ENCODE results near the gene ZBTB4.

ZBTB4 gene

DNA sequence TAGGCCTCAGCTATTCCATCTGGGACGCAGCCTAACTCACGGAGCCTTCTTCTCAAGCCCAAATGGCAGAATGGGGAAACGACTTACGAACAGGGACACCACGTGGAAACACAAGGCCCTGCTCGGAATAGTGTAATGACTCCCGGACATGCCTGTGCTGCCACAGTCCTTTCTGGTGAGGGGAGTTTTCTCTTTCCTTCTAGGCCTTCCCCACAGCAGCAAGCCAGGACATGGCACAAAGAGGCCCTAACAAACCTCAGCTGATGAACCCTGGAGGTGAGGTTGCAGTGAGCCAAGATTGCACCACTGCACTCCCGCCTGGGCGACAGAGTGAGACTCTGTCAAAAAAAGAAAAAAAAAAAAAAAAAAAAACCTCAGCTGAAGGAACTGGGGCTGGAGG lies 15.3 kb downstream of the ZBTB4 start:
- no peaks in the 10 kb centered on the region for H3K4me1 ChIP-seq (ENCODE audit: control insufficient read depth, insufficient read depth, low read length, poor library complexity, severe bottlenecking)
- no peaks in the 10 kb centered on the region for H3K27me3 ChIP-seq (replicated peaks; ENCODE audit: control insufficient read depth, insufficient read depth, low read length, poor library complexity, severe bottlenecking)
- H3K4me3 ChIP-seq (ENCODE audit: insufficient read depth, low read depth, low read length, poor library complexity, severe bottlenecking), result no peak overlapping the region
- no peaks in the 10 kb centered on the region for H3K9me3 ChIP-seq (ENCODE audit: control insufficient read depth, low read length)
- no peak overlapping the region for H3K27ac ChIP-seq (ENCODE audit: insufficient read depth, low read length, poor library complexity, severe bottlenecking)
- peaks cover 38% of the 10 kb centered on the region for H3K36me3 ChIP-seq (ENCODE audit: control insufficient read depth, insufficient read depth, low read length)
- DNase-seq, result no peak

DNA sequence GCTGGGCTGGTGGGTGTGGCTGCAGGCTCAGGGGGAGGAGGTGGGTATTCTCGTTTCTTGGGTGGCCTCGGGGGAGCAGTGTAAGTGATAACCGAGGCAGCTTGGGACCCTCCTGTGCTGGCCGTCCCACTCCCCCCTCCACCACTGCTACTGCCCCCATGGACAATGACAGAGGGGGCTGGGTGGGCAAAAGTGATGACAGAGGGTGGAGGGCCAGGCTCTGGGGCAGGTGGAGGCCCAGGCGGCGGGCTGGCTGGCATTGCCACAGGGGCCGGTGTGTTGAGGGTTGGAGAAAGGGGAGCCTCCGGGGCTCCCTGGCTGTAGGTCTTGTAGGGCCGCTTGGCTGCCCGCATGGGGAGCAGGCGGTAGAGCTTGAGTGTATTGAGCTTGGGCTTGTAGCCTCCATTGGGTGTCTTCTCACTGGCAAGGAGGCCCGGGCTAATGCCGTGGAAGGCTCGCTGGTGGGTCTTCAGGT lies 16.0 kb downstream of the ZBTB4 start:
- no peaks in the 10 kb centered on the region for H3K4me1 ChIP-seq (ENCODE audit: control insufficient read depth, insufficient read depth, low read length, poor library complexity, severe bottlenecking)
- H3K9me3 ChIP-seq (ENCODE audit: control insufficient read depth, low read length), result no peaks in the 10 kb centered on the region
- H3K27ac ChIP-seq (ENCODE audit: insufficient read depth, low read length, poor library complexity, severe bottlenecking), result no peak overlapping the region
- H3K36me3 ChIP-seq (ENCODE audit: control insufficient read depth, insufficient read depth, low read length), result peaks cover 38% of the 10 kb centered on the region
- DNase-seq, result no peak
- H3K4me3 ChIP-seq (ENCODE audit: insufficient read depth, low read depth, low read length, poor library complexity, severe bottlenecking), result no peak overlapping the region
- no peaks in the 10 kb centered on the region for H3K27me3 ChIP-seq (replicated peaks; ENCODE audit: control insufficient read depth, insufficient read depth, low read length, poor library complexity, severe bottlenecking)

DNA sequence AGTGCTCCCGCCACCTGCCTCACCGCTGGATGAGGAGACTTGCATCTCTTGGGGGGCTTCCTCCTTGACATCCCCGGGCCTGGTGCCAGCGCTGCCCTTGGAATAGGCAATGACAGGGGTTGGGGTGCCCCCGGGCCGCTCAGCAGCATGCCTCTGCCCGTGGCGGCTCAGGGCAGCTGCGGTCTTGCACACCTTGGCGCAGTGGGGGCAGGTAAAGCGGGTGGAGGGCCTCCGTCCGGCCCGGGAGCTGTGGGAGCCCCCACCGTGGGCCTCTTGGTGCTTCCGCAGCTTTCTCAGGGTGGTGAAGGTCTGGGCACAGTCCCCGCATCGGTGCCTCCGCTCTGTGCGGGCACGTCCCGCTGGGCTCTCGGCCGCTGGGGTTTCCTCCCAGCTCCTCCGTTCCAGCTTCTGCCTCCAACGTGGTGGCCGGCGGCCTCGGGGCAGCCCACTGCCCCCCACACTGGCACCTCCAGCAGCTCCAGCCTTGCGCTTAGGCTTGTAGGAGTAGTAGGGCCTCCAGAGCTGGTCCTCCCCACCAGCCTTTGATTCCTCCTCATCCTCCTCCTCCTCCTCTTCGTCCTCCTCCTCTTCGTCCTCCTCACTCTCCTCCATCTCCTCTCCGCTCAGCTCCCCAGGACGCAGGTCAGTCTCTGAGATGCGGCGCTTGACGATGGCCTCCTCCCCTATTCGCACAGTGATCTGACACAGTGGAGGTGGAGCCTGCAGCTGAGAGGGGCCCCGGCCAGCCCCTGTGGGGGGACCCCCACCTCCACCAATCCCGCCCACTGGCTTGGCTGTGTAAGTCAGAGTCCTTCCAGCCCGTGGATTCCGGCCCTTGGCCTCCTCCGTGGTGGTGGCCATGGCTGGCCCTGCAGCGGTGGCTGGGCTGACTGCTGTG lies 16.7 kb downstream of the ZBTB4 start:
- no peaks in the 10 kb centered on the region for H3K9me3 ChIP-seq (ENCODE audit: control insufficient read depth, low read length)
- H3K27me3 ChIP-seq (replicated peaks; ENCODE audit: control insufficient read depth, insufficient read depth, low read length, poor library complexity, severe bottlenecking), result no peaks in the 10 kb centered on the region
- H3K4me3 ChIP-seq (ENCODE audit: insufficient read depth, low read depth, low read length, poor library complexity, severe bottlenecking), result no peak overlapping the region
- no peak overlapping the region for H3K27ac ChIP-seq (ENCODE audit: insufficient read depth, low read length, poor library complexity, severe bottlenecking)
- H3K4me1 ChIP-seq (ENCODE audit: control insufficient read depth, insufficient read depth, low read length, poor library complexity, severe bottlenecking), result no peaks in the 10 kb centered on the region
- no peak for DNase-seq
- H3K36me3 ChIP-seq (ENCODE audit: control insufficient read depth, insufficient read depth, low read length), result peaks cover 38% of the 10 kb centered on the region

DNA sequence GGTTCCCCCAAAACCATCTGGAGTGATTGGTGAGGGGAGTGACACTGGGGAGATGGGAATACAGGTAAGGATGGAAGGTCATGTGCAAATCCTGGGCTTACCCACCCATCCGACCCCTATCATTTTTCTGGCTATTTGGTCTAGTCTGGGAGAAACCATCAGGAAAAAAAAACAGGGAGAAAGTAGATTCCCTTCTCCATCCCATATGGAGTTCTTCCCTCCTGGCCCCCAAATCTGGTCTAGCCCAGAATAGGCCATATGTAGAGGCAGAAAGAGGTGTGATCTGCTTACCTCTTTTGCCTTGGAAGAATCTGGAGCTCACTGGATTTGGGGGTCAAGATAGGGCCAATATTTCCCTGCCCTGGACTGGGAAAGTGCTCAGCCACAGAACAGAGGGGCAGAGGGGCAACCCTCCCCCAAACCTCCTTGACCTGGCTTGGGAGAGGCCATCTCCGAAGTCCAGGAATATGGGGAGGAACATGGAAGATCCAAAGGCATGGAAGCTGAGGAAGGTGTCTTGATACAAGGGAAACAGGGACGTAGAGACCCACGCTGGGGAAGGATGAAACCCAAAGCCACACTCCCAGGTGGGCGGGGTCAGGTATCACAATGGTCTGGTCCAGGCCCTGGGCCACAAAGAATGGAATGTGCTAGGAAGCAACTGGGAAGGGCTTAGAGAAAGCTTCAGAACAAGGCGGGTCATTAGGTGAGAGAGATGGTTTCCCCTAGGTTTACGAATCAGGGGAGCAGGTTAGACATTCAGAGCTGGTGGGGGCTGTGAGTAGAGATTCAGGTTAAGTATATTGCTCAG lies 18.4 kb downstream of the ZBTB4 start:
- H3K36me3 ChIP-seq (ENCODE audit: control insufficient read depth, insufficient read depth, low read length), result peaks cover 25% of the 10 kb centered on the region
- H3K4me3 ChIP-seq (ENCODE audit: insufficient read depth, low read depth, low read length, poor library complexity, severe bottlenecking), result no peak overlapping the region
- H3K9me3 ChIP-seq (ENCODE audit: control insufficient read depth, low read length), result no peaks in the 10 kb centered on the region

DNA sequence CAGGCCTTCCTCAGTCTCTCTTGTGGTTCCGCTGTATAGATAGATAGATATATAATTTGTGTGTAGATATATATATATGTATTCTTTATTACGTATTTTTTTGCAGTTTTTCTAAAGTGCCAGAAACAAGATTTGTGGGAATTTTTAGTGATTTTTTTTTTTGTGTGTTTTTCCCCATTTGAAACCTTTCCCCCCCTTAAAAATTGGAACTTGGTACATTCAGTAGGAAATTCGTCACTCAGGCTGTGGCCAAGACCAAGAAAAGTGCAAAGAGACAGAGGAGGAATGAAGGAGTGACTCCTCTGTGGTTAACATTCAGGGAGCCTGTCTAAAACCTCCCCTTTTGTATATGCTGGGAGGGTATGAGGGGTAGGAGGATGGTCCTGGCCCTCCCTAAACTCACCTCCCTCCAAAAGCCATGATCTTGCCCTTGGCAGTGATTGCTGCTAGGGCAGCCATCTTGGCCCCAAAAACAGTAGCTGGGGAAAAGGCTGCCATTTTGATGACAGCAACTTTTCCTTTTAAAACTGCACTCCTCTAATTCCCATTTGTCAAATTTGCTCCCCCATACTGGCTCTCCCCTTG lies 19.4 kb downstream of the ZBTB4 start:
- Histone ChIP-seq H3K4me1 (ENCODE audit: control insufficient read depth, insufficient read depth, low read length, poor library complexity, severe bottlenecking) (peaks cover 10% of the 10 kb centered on the region), H3K27me3 (replicated peaks; ENCODE audit: control insufficient read depth, insufficient read depth, low read length, poor library complexity, severe bottlenecking) (no peaks in the 10 kb centered on the region), H3K27ac (ENCODE audit: insufficient read depth, low read length, poor library complexity, severe bottlenecking) (no peak overlapping the region), H3K36me3 (ENCODE audit: control insufficient read depth, insufficient read depth, low read length) (peaks cover 16% of the 10 kb centered on the region), H3K4me3 (ENCODE audit: insufficient read depth, low read depth, low read length, poor library complexity, severe bottlenecking) (no peak overlapping the region), H3K9me3 (ENCODE audit: control insufficient read depth, low read length) (no peaks in the 10 kb centered on the region)
- DNase-seq, result no peak

More for the DNA sequence above, 18.4 kb downstream of the ZBTB4 start:
- H3K4me1 ChIP-seq (ENCODE audit: control insufficient read depth, insufficient read depth, low read length, poor library complexity, severe bottlenecking), result peaks cover 7% of the 10 kb centered on the region
- H3K27me3 ChIP-seq (replicated peaks; ENCODE audit: control insufficient read depth, insufficient read depth, low read length, poor library complexity, severe bottlenecking), result no peaks in the 10 kb centered on the region
- H3K27ac ChIP-seq (ENCODE audit: insufficient read depth, low read length, poor library complexity, severe bottlenecking), result no peak overlapping the region
- no peak for DNase-seq

DNA sequence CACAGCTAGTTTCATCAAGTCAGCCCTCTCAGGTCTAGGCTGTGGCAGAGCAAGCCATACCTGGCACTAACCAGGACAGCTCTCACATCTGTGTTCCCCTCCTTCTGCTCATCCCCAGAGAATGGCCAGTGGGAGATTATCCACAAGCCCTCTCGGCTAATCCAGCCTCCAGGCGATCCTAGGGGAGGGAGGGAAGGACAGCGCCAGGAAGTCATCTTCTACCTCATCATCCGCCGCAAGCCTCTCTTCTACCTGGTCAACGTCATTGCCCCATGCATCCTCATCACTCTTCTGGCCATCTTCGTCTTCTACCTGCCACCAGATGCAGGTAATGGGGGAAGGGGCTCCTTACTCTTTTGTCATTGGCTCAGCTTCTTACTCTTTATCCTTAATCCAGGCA lies 31.0 kb downstream of the ZBTB4 start:
- no peaks in the 10 kb centered on the region for H3K9me3 ChIP-seq (ENCODE audit: control insufficient read depth, low read length)
- no peak for DNase-seq
- no peak overlapping the region for H3K4me3 ChIP-seq (ENCODE audit: insufficient read depth, low read depth, low read length, poor library complexity, severe bottlenecking)
- H3K4me1 ChIP-seq (ENCODE audit: control insufficient read depth, insufficient read depth, low read length, poor library complexity, severe bottlenecking), result peaks cover 18% of the 10 kb centered on the region
- H3K27me3 ChIP-seq (replicated peaks; ENCODE audit: control insufficient read depth, insufficient read depth, low read length, poor library complexity, severe bottlenecking), result peaks cover 25% of the 10 kb centered on the region
- H3K36me3 ChIP-seq (ENCODE audit: control insufficient read depth, insufficient read depth, low read length), result no peaks in the 10 kb centered on the region
- H3K27ac ChIP-seq (ENCODE audit: insufficient read depth, low read length, poor library complexity, severe bottlenecking), result no peak overlapping the region

DNA sequence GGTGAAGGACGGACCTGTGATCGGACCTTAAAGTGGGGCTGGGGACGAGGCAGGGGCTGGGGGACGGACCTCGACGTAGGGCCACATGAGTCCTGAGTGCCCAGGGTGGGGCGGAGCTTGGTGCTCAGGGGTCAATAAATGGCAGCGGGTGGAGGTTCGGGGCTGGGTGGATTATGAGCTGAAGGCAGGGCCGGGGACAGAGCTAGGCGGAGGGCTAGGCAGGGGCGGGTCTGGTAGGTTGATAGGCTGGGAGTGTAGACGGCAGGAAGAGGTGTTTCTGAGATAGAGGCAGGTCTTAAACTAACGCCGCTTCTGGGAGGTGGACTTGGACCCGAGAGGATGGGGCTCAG lies 33.8 kb downstream of the ZBTB4 start:
- H3K4me1 ChIP-seq (ENCODE audit: control insufficient read depth, insufficient read depth, low read length, poor library complexity, severe bottlenecking), result peaks cover 23% of the 10 kb centered on the region
- H3K27ac ChIP-seq (ENCODE audit: insufficient read depth, low read length, poor library complexity, severe bottlenecking), result no peak overlapping the region
- DNase-seq, result no peak
- H3K9me3 ChIP-seq (ENCODE audit: control insufficient read depth, low read length), result no peaks in the 10 kb centered on the region
- peaks cover 33% of the 10 kb centered on the region for H3K27me3 ChIP-seq (replicated peaks; ENCODE audit: control insufficient read depth, insufficient read depth, low read length, poor library complexity, severe bottlenecking)
- peak overlapping the region; percentile 32 for H3K4me3 ChIP-seq (ENCODE audit: insufficient read depth, low read depth, low read length, poor library complexity, severe bottlenecking)
- no peaks in the 10 kb centered on the region for H3K36me3 ChIP-seq (ENCODE audit: control insufficient read depth, insufficient read depth, low read length)

DNA sequence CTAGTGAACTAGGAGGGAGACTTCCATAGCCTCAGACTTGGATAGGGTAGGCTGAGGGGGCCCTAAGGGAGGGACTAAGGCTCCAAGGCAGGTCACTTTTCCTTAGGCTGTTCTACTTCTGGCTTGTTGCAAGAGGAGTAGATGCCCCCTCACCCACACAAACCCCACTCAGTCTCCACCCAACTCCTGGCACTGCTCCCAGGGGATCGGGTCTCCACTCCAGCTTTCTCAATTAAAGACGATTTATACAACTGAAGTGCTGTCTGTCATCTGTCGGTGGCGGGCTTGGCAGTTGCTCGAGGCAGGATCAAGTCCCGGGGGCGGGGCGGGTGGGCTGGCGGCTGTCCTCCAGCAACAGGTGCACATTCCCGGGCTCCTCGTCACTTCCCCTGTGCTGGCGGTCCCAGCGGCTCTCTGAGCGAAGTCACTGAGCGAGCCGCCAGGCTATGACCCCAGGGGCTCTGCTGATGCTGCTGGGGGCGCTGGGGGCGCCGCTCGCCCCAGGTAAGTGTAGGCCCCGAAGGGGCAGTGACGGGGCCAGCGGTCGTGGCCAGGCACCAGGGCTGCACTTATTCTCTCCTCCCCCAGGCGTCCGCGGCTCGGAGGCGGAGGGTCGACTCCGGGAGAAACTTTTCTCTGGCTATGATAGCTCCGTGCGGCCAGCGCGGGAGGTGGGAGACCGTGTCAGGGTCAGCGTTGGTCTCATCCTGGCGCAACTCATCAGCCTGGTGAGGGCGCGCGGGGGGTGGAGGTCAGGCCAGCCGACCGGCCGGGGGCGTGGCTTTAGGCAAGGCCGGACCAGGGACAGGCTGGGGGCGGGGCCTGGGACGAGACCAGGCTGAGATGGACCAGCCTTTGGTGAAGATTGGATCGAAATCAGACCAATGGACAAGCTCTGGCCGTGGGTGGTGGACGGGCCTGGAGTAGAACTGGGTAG lies 34.5 kb downstream of the ZBTB4 start, which contains the start of gene CHRNB1:
Gene CHRNB1 (plus strand): TSS at position 380 of the 937 bp plus-strand sequence. CDS start 67 bp downstream, at position 447.
- peak within 1 kb of the TSS; percentile 32 for H3K4me3 ChIP-seq (ENCODE audit: insufficient read depth, low read depth, low read length, poor library complexity, severe bottlenecking)
- DNase-seq, result no peak
- H3K4me1 ChIP-seq (ENCODE audit: control insufficient read depth, insufficient read depth, low read length, poor library complexity, severe bottlenecking), result peaks cover 29% of the 10 kb centered on the region
- no peaks in the 10 kb centered on the region for H3K9me3 ChIP-seq (ENCODE audit: control insufficient read depth, low read length)
- peaks cover 39% of the 10 kb centered on the region for H3K27me3 ChIP-seq (replicated peaks; ENCODE audit: control insufficient read depth, insufficient read depth, low read length, poor library complexity, severe bottlenecking)
- H3K36me3 ChIP-seq (ENCODE audit: control insufficient read depth, insufficient read depth, low read length), result no peaks in the 10 kb centered on the region
- H3K27ac ChIP-seq (ENCODE audit: insufficient read depth, low read length, poor library complexity, severe bottlenecking), result no peak within 1 kb of the TSS
